Measurements from ENCODE around the gene LARGE1.

- TF ChIP-seq CTCF (IDR thresholded peaks at IDR 0.05 in 2 of 3, conservative IDR thresholded peaks at IDR 0.05 in 1 of 3; ENCODE audit: insufficient read depth in 2 of 3, low read depth in 1 of 3, low read length in 3 of 3) = no peak
- no peak for TF ChIP-seq BRF2 (IDR thresholded peaks at IDR 0.05; ENCODE audit: borderline replicate concordance, insufficient read depth, insufficient read length)
- TF ChIP-seq ESRRA (IDR thresholded peaks at IDR 0.05; ENCODE audit: borderline replicate concordance, low read depth) = no peak
- TF ChIP-seq EP300 (IDR thresholded peaks at IDR 0.05; ENCODE audit: low read length) = no peak
- TF ChIP-seq EZH2 (IDR thresholded peaks at IDR 0.05; ENCODE audit: borderline replicate concordance, low read depth, low read length) = no peak
- no peak for TF ChIP-seq POLR2A (conservative IDR thresholded peaks at IDR 0.05)
- TF ChIP-seq ZNF143 (CRISPR knock-in tag; IDR thresholded peaks at IDR 0.05) = no peak
- TF ChIP-seq ZNF3 (CRISPR knock-in tag; IDR thresholded peaks at IDR 0.05) = no peak
These were observed 395.6 kb downstream of the LARGE1 start for GRCh38 chr22:33524511-33525260.

All from K562 (cell line).